SK-N-SH (cell line): Measurements from ENCODE around the gene ZNF827.
A peak's percentile ranks its signal among the peaks of the same experiment; 100 is the strongest.

Experiments
- GABPA ChIP-seq: IDR thresholded peaks from 2 replicates; pipeline ENCODE4 v1.4.0; 2012; ENCODE audit warnings: low read depth, mild to moderate bottlenecking
- POLR2AphosphoS5 ChIP-seq: IDR thresholded peaks from 2 replicates; pipeline ENCODE4 v1.6.1; 2012; ENCODE audit warnings: low read depth, low read length
- RCOR1 ChIP-seq: fragments of 150-350 bp; IDR thresholded peaks from 2 replicates; pipeline ENCODE4 v1.6.1; 2017; ENCODE audit warnings: antibody characterized with exemption, low read length
- RFX5 ChIP-seq: IDR thresholded peaks from 2 replicates; pipeline ENCODE4 v1.6.1; 2012; ENCODE audit warnings: mild to moderate bottlenecking, improper control_type of control experiment, low read length
- RXRA ChIP-seq: IDR thresholded peaks from 2 replicates; pipeline ENCODE4 v1.4.0; 2012; ENCODE audit warnings: low read depth, mild to moderate bottlenecking, borderline replicate concordance
- YY1 ChIP-seq: IDR thresholded peaks from 2 replicates; pipeline ENCODE4 v1.4.0; 2012; ENCODE audit warnings: low read depth, mild to moderate bottlenecking
- TF ChIP-seq, protein P1 (sequence below): fragments of 200-600 bp; sonication (generic); IDR thresholded peaks from 2 replicates; pipeline ENCODE4 v1.6.1; 2017; ENCODE audit warnings: antibody characterized with exemption, mild to moderate bottlenecking, moderate library complexity
- TF ChIP-seq, protein P2 (sequence below): fragments of 150-350 bp; IDR thresholded peaks from 2 replicates; pipeline ENCODE4 v1.6.1; 2017; ENCODE audit warnings: antibody characterized with exemption, low read length, low read depth, borderline replicate concordance
- TF ChIP-seq, protein P3 (sequence below): IDR thresholded peaks from 2 replicates; pipeline ENCODE4; 2012
- TF ChIP-seq, protein P4 (sequence below): IDR thresholded peaks from 2 replicates; pipeline ENCODE4 v1.6.1; 2012; ENCODE audit warnings: mild to moderate bottlenecking, low read depth, low read length, moderate library complexity

DNA sequence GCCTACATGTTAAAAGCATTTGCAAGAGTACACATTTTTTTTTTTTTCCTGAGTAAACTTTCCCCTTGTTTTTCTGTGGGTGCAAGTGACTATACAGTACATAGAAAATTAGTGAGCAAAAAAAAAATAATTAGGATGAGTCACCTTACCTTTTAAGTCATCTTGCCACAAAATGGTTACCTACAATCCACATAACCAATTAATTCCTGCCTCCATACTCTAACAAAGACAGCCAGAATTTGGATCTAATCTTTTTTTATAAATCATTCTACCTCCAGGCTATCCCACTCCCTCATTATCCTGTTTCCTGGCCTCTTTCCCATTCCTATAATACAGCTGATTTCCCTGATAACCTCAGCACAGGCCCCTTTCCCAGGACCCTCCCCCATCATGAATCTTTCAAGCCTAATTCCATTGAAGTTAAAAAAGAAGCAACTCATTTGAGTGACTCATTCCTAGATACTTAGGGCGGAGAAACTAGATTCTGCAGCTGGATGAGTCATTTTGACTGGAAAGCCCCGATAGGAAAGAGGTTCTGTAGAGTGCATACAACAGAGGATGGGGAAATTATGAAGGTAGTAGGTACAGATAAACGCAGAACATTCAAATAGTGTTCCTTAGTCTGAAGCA lies 130.5 kb downstream of the ZNF827 start:
- TF ChIP-seq POLR2AphosphoS5 = peak; percentile 63
- TF ChIP-seq YY1 = no peak
- TF ChIP-seq, protein P1, sequence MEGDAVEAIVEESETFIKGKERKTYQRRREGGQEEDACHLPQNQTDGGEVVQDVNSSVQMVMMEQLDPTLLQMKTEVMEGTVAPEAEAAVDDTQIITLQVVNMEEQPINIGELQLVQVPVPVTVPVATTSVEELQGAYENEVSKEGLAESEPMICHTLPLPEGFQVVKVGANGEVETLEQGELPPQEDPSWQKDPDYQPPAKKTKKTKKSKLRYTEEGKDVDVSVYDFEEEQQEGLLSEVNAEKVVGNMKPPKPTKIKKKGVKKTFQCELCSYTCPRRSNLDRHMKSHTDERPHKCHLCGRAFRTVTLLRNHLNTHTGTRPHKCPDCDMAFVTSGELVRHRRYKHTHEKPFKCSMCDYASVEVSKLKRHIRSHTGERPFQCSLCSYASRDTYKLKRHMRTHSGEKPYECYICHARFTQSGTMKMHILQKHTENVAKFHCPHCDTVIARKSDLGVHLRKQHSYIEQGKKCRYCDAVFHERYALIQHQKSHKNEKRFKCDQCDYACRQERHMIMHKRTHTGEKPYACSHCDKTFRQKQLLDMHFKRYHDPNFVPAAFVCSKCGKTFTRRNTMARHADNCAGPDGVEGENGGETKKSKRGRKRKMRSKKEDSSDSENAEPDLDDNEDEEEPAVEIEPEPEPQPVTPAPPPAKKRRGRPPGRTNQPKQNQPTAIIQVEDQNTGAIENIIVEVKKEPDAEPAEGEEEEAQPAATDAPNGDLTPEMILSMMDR = no peak
- TF ChIP-seq, protein P2, sequence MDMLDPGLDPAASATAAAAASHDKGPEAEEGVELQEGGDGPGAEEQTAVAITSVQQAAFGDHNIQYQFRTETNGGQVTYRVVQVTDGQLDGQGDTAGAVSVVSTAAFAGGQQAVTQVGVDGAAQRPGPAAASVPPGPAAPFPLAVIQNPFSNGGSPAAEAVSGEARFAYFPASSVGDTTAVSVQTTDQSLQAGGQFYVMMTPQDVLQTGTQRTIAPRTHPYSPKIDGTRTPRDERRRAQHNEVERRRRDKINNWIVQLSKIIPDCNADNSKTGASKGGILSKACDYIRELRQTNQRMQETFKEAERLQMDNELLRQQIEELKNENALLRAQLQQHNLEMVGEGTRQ = no peak
- TF ChIP-seq, protein P3, sequence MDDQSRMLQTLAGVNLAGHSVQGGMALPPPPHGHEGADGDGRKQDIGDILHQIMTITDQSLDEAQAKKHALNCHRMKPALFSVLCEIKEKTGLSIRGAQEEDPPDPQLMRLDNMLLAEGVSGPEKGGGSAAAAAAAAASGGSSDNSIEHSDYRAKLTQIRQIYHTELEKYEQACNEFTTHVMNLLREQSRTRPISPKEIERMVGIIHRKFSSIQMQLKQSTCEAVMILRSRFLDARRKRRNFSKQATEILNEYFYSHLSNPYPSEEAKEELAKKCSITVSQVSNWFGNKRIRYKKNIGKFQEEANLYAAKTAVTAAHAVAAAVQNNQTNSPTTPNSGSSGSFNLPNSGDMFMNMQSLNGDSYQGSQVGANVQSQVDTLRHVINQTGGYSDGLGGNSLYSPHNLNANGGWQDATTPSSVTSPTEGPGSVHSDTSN = peak; percentile 84
- no peak for TF ChIP-seq RFX5
- TF ChIP-seq GABPA = no peak
- TF ChIP-seq, protein P4, sequence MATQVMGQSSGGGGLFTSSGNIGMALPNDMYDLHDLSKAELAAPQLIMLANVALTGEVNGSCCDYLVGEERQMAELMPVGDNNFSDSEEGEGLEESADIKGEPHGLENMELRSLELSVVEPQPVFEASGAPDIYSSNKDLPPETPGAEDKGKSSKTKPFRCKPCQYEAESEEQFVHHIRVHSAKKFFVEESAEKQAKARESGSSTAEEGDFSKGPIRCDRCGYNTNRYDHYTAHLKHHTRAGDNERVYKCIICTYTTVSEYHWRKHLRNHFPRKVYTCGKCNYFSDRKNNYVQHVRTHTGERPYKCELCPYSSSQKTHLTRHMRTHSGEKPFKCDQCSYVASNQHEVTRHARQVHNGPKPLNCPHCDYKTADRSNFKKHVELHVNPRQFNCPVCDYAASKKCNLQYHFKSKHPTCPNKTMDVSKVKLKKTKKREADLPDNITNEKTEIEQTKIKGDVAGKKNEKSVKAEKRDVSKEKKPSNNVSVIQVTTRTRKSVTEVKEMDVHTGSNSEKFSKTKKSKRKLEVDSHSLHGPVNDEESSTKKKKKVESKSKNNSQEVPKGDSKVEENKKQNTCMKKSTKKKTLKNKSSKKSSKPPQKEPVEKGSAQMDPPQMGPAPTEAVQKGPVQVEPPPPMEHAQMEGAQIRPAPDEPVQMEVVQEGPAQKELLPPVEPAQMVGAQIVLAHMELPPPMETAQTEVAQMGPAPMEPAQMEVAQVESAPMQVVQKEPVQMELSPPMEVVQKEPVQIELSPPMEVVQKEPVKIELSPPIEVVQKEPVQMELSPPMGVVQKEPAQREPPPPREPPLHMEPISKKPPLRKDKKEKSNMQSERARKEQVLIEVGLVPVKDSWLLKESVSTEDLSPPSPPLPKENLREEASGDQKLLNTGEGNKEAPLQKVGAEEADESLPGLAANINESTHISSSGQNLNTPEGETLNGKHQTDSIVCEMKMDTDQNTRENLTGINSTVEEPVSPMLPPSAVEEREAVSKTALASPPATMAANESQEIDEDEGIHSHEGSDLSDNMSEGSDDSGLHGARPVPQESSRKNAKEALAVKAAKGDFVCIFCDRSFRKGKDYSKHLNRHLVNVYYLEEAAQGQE = peak; percentile 30; the same call in 1 of the 2 replicates
- peak; percentile 82 for TF ChIP-seq RXRA
- TF ChIP-seq RCOR1 = peak; percentile 45; the same call in 1 of the 2 replicates
